GM18520 (cell line): ENCODE results near the gene MIB2.
A peak's percentile ranks its signal among the peaks of the same experiment; 100 is the strongest.

ENCODE experiments used
- ATAC-seq: cut with Tn5 transposase; IDR thresholded peaks from one replicate; pipeline ENCODE4 v1.9.1; 2021; ENCODE audit not compliant: unreplicated experiment

Gene MIB2

DNA sequence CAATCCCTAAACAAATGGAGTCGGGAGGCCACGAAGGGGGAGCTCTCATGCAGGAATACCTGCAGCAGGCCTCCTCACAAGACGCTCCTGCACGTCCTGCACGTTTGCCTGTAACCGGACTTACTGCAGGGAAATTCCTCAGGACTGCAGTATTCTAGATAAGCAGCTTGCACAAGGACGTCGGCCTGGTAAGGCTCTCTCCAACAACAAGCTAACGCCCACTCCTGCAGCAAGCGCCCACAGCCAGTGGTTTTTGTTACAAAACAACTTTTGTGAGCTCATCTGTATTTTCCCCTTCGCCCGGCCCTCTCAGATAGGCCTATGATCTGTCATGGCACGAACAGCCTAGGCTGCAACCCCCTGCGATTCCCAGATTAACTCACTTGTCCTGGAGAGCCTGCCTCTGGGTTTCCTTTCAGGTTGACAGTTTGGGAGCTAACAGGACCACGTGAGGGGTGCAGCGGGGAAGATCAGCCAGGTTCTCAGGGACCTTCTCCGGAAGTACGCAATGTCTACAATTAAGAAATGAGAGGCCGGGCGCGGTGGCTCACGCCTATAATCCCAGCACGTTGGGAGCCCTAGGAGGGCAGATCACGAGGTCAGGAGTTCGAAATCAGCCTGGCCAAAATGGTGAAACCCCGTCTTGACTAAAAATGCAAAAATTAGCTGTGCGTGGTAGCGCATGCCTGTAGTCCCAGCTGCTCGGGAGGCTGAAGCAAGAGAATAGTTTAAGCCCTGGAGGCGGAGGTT, 921 bp upstream of the MIB2 start:
- ATAC-seq, result no peak

DNA sequence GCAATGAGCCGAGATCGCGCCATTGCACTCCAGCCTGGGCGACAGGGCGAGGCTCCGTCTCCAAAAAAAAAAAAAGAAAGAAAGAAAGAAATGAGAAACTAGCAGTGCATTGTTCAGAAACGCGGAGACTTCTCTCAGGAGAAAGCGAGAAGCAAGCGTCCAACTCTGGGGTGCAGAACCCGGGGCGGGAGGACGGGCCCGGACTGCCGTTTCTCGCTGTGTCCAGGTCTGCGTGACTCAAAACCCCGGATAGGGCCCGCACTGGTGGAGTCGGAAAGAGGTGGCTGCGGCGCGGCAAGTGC, 395 bp upstream of the MIB2 start:
- ATAC-seq, result no peak

DNA sequence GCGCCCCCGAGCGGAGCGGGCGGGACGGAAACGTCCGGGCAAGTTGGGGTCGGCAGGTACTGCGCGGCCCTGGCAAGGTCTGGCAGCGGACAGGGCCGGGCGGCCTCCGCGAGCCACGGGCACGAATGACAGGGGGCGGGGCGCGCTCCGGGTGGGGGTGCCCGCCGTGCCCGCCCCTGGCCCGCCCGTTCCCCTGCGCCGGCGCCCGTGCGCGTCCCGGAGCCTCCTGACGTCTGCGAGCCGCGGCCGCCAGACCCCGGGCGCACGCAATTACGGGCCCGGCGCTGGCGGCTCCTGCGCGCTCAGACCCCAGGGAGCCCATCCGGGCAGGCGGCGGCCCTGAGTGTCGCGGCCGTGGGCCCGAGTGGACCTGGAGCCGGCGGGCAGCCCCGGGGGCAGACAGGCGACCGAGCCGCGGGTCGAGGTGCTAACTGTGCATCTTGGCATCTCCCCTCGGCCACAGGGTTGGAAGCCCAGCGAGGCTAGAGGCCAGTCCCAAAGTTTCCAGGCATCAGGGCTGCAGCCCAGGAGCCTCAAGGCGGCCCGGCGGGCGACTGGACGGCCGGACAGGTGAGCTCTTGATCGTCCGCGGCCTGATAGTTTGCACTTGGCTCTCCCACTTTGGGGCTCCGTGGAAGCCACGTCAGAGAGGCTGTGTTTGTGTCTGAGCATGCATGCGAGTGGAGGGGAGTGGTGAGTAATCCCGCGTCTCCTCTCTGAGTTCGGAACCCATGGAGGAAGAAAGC, 918 bp downstream of the MIB2 start:
- peak; percentile 18 for ATAC-seq

DNA sequence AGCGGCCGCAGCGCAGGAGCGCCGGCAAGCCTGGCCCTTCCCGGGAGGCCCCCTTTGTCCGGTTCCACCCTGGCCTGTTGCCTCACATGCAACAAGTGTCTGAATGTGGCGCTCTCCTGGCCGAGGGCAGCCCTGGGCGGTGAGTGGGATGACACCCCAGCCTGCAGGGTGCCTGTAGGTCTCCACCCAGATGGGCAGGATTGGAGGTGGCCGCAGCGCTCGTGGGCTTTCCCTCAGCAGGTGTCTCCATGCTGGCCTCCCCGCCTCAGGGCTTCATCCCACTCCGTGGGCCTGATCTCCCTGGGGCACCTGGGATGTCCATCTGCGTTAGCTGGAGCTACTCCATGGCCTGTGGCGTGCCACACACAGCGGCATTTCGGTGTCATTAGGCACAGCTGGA, 1.5 kb downstream of the MIB2 start:
- ATAC-seq, result no peak

DNA sequence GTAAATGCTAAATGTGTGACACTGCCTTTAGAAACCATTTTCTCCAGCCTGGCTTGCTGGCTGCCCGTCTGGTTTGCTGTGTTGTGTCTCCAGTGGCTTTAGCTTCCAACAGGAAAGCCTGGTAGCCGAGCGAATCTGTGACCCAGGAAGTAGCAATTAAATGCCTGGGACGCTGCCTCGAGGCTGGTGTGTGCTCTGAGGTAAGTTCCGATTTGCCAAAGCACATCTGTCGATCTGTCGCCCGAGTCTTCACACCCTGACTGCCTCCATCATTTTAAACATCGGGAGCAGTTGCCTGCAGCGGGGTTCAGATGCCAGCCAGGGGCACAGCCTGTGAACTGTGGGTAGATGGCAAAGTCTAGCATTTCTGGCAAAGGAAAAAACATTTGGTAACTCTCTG, 2.2 kb downstream of the MIB2 start:
- ATAC-seq, result no peak

DNA sequence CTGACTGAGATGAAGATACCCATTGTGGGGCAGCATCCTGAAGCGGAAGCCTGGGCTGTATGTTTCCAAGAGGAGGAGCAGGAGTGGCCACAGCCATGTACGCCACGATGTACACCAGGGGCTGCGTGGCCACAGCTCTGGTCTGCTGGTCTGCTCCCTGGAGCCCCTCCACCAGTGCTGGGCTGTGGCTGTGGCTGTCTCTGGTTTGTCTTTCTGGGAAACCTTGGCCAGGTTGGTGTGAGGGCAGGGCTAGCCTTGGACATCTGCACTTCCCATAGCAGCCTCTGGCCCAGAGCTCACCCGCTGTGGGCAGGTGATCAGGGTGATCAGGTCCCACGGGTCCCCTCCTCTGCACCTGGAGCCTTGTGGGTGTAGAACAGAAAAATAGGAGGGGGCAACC, 2.6 kb downstream of the MIB2 start:
- ATAC-seq, result no peak

DNA sequence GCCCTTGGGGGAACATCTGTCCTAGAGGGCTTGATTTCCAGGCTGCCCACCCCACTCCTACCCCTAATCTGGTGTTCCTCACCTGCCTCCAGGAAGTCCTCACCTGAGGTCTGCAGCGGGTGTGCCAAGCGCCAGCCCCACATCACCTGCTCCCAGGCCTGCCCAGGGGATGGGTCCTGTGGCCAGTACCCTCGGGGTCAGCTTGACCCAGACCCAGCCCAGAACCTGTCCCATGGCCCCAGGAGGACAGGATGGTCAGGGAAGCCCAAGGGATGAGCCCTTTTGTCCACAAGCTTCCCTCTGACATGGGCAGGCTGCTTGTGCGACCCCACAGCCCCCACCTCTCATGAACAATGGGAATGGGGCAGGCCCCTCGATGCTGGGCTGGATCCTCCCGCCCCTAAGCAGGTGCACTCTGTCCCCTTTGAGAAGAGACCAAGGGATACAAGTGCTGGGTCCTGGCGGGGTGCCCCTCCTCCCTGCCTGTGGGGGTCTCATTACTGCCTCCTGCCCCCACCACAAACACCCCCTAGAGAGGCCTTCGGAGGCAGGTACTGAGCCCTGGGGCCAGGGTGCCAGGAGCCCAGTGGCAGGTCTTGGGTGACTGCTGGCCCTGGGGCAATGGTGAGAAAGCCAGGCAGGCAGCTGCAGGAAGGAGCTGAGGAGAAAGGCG, 3.2 kb downstream of the MIB2 start:
- ATAC-seq, result no peak

DNA sequence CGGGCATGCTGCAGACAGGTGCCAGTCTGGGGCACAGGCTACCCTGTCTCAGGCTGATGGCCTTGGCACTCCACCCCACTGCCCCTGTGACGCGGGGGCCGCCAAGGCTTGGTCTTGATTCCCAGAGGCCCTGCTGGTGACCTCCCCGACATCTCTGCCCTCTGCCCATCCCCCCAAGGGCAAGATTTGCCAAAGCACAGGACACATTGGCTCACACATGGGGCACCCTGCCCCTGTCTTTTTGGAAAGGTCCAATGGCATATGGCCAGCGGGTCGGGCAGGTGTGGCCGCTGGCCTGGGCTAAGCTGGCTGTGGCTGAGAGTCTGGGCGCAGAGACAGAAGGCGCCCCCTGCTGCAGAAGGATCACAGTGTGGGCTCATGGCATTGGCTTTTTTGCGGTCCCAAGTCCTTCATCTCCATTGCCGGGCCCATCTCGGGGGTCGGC, 4.6 kb downstream of the MIB2 start:
- no peak for ATAC-seq

DNA sequence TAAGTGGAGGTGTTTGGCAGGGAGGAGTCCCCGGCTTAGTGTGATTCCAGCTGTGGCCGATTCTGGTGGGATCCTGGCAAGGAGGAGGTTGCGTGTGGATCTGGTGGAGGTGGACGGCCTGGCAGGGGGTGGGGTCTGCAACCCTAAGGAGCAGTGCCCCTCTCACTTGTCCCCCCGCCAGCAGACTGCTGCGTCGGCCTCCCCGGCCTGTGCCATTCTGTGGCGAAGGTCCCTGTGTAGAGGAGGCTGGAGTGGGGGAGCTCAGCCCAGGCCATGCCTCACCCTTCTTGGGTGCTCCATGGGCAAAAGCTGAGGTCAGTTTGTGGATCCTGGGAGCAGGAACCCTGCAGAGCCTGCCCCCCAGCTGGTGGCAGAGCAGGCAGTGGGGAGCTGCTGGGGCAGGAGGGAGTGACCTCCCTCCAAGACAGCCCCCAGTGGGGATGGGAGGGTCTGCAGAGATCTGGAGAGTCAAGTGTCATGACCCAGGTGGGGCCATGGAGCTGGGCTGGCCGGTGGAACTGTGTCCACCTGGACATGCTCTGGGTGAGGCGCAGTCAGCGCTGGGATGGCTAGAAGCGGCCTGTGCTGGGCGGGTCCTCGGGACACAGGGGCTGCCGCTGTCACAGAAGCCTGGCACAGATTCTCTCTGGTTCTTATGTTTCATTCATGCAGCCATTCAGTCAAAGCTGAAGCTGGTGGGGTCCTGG, 5.3 kb downstream of the MIB2 start:
- no peak for ATAC-seq

DNA sequence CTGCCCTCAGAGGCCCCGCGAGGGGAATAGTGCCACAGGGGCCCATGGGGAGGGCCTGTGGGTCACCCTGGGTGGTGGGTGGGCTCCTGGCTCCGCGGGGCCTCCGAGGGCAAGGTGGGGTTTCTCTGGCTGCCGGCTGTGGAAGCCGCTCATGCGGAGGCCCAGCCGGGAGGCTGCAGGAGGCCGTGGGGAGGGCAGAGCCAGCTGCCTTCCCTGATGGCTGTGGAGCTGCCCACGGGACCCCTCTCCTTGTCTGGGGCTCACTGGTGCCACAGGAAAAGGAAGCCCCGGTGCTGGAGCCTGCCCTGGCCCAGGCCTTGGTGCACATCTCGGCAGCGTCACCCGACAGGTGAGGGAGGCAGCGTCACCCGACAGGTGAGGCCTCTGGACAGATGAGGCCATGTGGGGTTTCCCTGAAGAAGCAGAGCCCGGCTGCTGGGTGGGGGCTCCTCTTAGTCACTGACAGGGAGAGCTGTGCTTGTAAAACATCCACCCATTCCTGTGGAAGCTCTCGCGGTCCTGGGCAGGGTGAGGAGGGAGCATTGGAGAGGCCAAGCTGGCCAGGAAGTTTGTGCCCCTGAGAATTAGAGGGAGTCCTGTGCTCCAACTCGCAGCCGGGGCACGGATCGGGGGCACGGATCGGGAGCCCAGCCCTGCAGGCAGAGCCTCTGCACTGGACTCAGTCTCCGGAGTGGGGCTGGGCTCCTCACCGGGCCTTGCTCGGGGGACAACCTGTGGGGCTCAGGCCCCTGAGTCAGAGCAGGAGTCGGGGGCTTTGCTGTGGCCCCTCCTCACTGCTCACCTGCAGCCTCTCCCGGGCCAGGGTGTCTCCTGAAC, 6.1 kb downstream of the MIB2 start:
- ATAC-seq, result no peak

DNA sequence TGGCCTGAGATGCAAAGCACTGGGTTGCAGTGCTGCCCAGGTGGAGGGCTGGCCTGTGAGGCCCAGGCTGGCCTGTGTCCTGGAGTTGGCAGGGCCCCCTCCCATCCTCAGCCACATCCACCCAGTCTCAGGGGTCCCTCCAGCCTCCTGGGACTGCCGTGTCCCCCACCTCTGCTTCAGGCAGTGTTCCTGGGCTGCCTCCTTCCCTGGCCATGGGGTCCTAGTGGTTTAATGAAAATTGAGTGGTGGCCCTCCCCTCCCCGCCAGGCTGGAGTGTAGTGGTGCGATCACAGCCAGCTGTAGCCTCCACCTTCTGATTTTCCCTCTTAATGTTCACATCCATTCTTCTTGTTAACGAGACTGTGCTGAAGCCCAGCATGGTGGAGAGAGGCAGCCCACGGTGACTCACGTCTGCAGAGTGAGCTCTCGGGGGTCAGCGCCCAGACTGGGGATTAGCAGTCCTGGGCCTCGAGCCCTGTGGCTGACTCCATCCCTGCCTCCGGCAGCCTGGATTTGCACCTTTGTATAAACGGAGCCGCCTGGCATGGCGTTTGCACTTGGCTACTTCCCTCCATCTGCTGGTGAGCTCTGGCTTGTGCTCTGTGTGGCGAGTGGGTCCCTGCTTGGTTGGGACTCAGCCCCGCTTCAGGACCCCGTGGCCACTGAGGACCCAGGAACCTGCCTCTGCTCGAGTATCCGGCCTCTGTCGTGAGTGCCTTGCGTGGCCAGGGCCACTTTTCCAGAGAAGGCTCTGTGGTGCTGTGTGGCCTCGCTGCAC, 6.9 kb downstream of the MIB2 start:
- ATAC-seq, result no peak

DNA sequence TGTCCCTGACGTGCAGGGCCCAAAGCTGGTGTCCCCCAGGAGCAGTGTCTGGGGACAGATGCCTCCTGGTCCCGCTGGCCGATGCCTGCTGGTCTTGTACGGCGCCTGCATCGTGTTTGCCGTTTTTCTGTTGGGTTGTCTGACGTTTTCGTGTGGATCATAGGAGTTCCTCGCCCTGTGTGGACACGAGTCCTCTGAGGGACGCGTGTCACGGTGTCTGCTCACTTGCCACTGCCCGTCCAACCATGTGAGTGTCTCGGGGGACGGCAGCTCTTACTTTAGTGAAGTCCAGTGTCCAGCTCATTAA, 7.4 kb downstream of the MIB2 start:
- ATAC-seq, result no peak

DNA sequence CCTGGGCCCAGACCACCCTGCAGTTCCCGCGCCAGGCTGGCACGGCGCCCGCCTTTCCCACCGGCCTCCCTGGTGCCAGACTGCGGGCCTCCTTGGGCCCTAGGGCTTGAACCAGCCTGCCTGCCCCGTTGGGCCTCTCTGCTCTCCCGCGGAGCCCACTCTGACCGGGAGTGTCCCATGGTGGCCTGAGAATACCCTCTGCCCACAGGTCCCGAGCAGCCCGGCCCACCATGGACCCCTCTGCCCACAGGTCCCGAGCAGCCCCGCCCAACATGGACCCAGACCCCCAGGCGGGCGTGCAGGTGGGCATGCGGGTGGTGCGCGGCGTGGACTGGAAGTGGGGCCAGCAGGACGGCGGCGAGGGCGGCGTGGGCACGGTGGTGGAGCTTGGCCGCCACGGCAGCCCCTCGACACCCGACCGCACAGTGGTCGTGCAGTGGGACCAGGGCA, 7.9 kb downstream of the MIB2 start:
- no peak for ATAC-seq

DNA sequence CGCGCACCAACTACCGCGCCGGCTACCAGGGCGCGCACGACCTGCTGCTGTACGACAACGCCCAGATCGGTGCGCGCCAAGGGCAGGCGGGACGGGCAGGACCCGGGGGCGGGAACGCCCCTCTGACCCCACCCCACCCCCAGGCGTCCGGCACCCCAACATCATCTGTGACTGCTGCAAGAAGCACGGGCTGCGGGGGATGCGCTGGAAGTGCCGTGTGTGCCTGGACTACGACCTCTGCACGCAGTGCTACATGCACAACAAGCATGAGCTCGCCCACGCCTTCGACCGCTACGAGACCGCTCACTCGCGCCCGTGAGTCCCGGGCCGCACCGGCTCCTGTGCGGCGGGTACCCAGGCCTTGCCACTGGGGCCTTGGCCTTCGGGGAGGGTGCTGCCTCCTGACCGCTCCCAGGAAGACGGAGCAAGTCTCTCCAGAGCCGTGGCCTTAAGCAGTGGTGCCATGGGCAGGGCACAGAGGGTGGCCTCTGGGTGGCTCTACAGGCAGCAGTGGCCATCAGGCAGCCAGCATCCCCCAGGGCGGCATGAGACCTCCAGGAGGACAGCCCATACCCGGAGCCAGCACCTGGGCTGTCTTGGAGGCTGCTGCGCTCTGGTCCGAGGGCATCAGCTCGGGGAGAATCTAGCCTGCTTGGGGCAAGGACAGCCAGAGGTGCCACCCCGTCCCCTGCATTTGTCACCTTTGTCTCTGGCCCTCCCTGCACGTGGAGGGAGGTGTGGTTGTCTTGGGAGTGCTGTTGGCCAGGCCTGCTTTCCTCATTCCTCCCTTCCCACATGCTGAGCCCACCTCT, 8.5 kb downstream of the MIB2 start:
- no peak for ATAC-seq

DNA sequence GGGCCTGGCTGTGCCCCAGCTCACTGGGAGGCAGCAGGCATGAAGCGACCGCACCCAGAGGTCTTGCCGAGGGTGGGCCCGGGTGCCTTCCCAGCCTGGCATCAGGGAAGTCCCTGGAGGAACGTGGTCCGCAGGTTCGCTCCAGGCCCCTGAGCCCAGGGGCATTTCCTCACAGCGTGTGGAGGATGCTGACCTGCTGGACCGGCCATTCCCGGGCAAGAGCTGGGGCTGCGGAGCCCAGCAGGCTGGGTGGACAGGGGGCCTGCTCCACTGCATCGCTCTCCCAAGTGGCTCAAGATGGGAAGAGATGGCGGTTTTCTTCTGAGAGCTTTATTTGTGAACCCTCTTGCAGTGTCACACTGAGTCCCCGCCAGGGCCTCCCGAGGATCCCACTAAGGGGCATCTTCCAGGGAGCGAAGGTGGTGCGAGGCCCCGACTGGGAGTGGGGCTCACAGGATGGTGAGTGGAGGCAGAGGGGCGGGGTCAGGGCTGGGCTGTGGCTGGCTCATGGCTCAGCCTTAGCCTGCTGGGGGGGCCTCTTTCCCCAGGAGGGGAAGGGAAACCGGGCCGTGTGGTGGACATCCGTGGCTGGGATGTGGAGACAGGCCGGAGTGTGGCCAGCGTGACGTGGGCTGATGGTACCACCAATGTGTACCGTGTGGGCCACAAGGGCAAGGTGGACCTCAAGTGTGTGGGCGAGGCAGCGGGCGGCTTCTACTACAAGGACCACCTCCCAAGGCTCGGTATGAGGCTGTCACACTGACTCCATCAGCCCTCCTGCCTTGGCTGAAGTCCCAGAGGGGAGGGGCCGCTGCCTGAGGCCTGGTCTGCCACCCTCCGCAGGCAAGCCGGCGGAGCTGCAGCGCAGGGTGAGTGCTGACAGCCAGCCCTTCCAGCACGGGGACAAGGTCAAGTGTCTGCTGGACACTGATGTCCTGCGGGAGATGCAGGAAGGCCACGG, 9.4 kb downstream of the MIB2 start:
- no peak for ATAC-seq

DNA sequence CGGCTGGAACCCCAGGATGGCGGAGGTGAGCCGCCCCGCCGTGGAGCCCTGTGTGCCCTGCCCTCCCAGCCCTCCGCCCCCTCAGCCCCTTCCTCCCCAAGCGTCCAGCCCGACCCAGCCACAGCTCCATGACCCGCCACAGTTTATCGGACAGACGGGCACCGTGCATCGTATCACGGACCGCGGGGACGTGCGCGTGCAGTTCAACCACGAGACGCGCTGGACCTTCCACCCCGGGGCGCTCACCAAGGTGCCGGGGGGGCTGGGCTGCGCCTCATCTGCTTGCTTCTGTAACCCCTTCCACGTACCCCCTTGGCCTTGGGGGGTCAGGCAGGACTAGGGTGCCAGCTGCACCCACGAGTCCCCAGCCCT, 10.1 kb downstream of the MIB2 start:
- no peak for ATAC-seq

DNA sequence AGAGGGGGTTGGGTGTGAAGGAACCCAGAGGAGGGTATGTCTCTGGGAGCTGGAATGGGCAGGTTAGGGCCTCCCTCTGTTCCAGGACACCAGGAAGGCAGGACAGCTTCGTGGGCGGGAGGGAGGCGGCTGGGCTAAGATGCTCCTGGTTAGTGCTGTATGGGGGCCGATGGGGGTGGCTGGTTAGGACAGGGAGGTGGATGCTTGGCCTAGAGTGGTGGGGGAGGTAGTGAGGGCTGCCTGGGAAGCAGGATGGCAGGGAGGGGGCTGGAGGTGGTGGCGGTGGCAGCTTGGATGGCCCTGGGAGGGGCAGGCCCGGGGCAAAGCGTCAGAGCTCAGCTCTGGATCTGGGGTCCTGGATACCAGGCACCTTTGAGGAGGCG, 10.5 kb downstream of the MIB2 start:
- ATAC-seq, result no peak
